ENCODE measurements around the gene CCL11.
"Not testable (repeated sequence)": the region's sequence is repeated elsewhere in the genome, so short reads cannot be mapped to it uniquely, and the experiment has no call there.

Gene CCL11

GRCh38 chr17:34307110-34307509 is 21.6 kb downstream of the CCL11 start:
- no peak for DNase-seq (ENCODE audit: low spot score)

GRCh38 chr17:34308371-34308770 is 22.8 kb downstream of the CCL11 start:
- DNase-seq (ENCODE audit: low spot score), result no peak

- DNase-seq (ENCODE audit: low spot score), result no peak
Measured at GRCh38 chr17:34311291-34311690, 25.7 kb downstream of the CCL11 start.

DNA sequence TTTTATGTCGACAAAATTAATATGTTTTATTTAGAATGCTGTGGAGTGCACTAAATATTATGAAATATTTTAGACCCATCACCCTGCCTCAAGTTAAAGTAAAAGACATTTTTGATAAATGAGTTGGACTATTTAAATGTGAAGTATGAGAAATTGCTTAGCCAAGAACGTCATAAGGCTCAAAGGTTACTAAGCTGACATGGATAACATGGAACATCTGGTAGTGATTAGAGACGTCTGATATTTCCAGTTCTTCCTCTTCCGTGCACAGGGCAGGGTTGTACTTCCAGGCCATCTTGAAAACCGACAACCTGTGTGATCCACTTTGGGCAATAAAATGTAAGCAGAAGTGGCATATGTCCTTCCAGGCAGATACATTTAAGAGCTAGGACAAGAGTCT is 26.5 kb downstream of the CCL11 start:
- no peak for DNase-seq (ENCODE audit: low spot score)

- no peak for DNase-seq (ENCODE audit: low spot score)
Measured at GRCh38 chr17:34313164-34313563, 27.6 kb downstream of the CCL11 start.

GRCh38 chr17:34314279-34314678 is 28.7 kb downstream of the CCL11 start:
- DNase-seq (ENCODE audit: low spot score), result no peak

DNA sequence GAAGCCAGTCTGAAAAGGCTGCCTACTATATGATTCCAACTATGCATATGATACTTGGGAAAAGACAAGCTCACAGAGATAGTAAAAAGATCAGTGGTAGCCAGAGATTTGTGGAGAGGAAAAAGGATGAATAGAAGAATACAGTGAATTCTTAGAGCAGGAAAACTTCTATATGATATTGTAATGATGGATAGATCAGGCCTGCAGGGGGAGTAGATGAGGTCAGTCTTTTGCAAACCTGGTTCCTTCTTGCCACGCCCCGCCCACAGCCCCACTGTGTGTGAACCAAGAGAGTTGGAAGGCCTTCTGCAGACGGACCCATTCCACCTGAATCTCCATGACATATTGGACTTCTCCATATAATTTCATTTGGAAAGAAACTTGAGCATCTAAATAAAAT is 32.9 kb downstream of the CCL11 start:
- DNase-seq (ENCODE audit: low spot score), result no peak

DNA sequence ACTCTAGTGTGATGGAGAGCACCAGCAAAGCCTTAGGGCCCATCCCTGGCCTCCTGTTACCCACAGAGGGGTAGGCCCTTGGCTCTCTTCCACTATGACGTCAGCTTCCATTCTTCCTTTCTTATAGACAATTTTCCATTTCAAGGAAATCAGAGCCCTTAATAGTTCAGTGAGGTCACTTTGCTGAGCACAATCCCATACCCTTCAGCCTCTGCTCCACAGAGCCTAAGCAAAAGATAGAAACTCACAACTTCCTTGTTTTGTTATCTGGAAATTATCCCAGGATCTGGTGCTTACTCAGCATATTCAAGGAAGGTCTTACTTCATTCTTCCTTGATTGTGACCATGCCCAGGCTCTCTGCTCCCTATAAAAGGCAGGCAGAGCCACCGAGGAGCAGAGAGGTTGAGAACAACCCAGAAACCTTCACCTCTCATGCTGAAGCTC is 33.5 kb downstream of the CCL11 start, which contains the start of gene CCL8:
TSS of gene CCL8 (plus strand) at position 397 of the 445 bp plus-strand sequence. CDS start 67 bp downstream, outside the sequence.
- DNase-seq (ENCODE audit: low spot score), result no peak

DNA sequence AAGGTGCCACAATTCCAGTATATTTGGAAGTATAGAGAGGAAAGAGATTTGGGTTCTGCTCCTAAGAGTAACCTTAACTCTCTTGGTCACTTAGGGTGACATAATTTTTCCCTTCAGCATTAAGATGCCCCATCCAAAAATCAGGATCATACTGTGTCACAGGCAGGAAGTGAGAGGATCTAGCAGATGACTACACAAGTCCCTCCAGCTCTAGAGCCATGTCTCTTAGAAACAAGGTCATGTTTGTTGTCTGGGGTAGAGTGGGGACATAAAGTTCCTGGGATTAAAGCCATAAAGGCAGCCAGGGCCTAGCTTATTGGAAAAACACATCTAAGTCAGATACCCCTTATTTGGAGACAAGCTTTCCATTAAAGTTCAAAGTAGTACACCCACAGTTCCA is 36.4 kb downstream of the CCL11 start:
- no peak for DNase-seq (ENCODE audit: low spot score)

GRCh38 chr17:34327580-34327979 is 42.0 kb downstream of the CCL11 start:
- DNase-seq (ENCODE audit: low spot score), result not testable (repeated sequence)

DNA sequence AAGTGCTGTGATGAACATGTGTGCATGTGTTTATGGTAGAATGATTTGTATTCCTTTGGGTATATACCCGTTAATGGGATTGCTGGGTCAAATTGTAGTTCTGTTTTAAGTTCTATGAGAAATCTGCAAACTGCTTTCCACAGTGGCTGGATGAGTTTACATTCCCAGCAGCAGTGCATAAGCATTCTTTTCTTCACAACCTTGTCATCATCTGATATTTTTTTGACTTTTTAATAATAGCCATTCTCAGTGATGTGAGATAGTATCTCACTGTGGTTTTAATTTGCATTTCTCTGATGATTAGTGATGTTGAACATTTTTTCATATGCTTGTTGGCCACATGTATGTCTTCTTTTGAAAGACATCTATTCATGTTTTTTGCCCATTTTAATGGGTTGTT is 52.2 kb downstream of the CCL11 start:
- no peak for DNase-seq (ENCODE audit: low spot score)

Data from CD4-positive, alpha-beta T cell treated with Interleukin-15 for 4 hours (primary cell).